DOHH2 (cell line): ENCODE measurements around the gene COL5A2.

ENCODE experiments used
- H3F3A ChIP-seq: fragments of 200-600 bp; sonication (generic), shearing (Covaris generic); 2 replicates; pipeline ENCODE4 v1.6.0; 2016; ENCODE audit warnings: antibody characterized with exemption, mild to moderate bottlenecking; ENCODE audit not compliant: control insufficient read depth, insufficient read depth
- H3K27ac ChIP-seq: fragments of 200-600 bp; sonication (generic); 2 replicates; pipeline ENCODE4 v1.5.1; 2014; ENCODE audit warnings: low read depth, mild to moderate bottlenecking, low read length, moderate library complexity
- H3K27me3 ChIP-seq: fragments of 200-600 bp; sonication (generic); 2 replicates; pipeline ENCODE4 v1.6.1; 2014; ENCODE audit warnings: mild to moderate bottlenecking, low read length, mixed read lengths; ENCODE audit not compliant: control insufficient read depth
- H3K36me3 ChIP-seq: fragments of 200-600 bp; sonication (generic); 2 replicates; pipeline ENCODE4 v1.6.1; 2014; ENCODE audit warnings: mild to moderate bottlenecking, low read length, moderate library complexity, mixed read lengths; ENCODE audit not compliant: control insufficient read depth
- H3K4me1 ChIP-seq: fragments of 200-600 bp; sonication (generic); 2 replicates; pipeline ENCODE4 v1.6.1; 2014; ENCODE audit warnings: mild to moderate bottlenecking, low read length, mixed read lengths; ENCODE audit not compliant: control insufficient read depth
- H3K4me2 ChIP-seq: fragments of 200-600 bp; sonication (generic); 2 replicates; pipeline ENCODE4 v1.6.0; 2014; ENCODE audit warnings: mild to moderate bottlenecking, low read length, moderate library complexity
- H3K4me3 ChIP-seq: fragments of 200-600 bp; sonication (generic); 2 replicates; pipeline ENCODE4 v1.5.1; 2014; ENCODE audit warnings: mild to moderate bottlenecking, low read length, mixed read lengths
- H3K79me2 ChIP-seq: fragments of 200-600 bp; sonication (generic); 2 replicates; pipeline ENCODE4 v1.6.1; 2014; ENCODE audit warnings: mild to moderate bottlenecking, low read length, mixed read lengths; ENCODE audit not compliant: control insufficient read depth
- H3K9me2 ChIP-seq: fragments of 200-600 bp; sonication (generic); replicated peaks from 2 replicates; pipeline ENCODE4 v1.6.1; 2014; ENCODE audit warnings: mild to moderate bottlenecking, low read length, mixed read lengths; ENCODE audit not compliant: control insufficient read depth
- H3K9me3 ChIP-seq: fragments of 200-600 bp; sonication (generic); 2 replicates; pipeline ENCODE4 v1.6.1; 2014; ENCODE audit warnings: antibody characterized with exemption, low read length, mixed read lengths; ENCODE audit not compliant: control insufficient read depth, insufficient read depth
- H4K20me1 ChIP-seq: fragments of 200-600 bp; sonication (generic); 2 replicates; pipeline ENCODE4 v1.6.0; 2014; ENCODE audit warnings: low read depth, mild to moderate bottlenecking, antibody characterized with exemption, low read length, moderate library complexity; ENCODE audit not compliant: control insufficient read depth, insufficient read depth
- CTCF ChIP-seq: fragments of 200-600 bp; sonication (generic); IDR thresholded peaks from one replicate; pipeline ENCODE4 v1.5.1; 2014; ENCODE audit warnings: antibody characterized with exemption, mild to moderate bottlenecking, low read depth, low read length; ENCODE audit not compliant: poor library complexity, severe bottlenecking
- EZH2phosphoT487 ChIP-seq: fragments of 200-600 bp; sonication (generic); IDR thresholded peaks from 2 replicates; pipeline ENCODE4 v1.6.1; 2017; ENCODE audit warnings: borderline replicate concordance, mild to moderate bottlenecking, antibody characterized with exemption, low read length, moderate library complexity, mixed read lengths

The COL5A2 gene

DNA sequence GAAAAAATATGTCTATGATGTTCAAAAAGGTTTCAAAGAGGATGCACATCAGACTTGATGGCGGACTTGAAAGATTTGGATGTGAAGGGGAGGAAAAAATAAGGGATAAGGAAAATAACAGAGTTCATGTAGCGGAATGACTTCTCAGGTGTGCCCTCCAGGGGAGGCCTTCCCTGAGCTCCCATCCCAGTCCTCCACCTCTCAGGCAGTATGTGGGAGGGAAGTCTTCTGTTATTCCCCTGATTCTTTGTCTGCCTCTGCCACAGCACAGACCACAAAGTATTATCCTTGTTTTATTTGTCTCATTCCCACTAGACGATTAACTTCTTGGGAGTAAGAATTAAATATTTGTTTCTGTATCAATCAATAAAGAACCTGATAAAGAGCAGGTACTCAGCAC lies 17.7 kb downstream of the COL5A2 start:
- Histone ChIP-seq H3K4me1 (no peaks in the 10 kb centered on the region), H3K9me3 (no peaks in the 10 kb centered on the region), H3K79me2 (no peaks in the 10 kb centered on the region), H4K20me1 (no peaks in the 10 kb centered on the region), H3K9me2 (no peaks in the 10 kb centered on the region), H3K4me3 (no peak overlapping the region), H3F3A (no peaks in the 10 kb centered on the region), H3K27ac (no peak overlapping the region), H3K4me2 (no peak overlapping the region), H3K36me3 (no peaks in the 10 kb centered on the region), H3K27me3 (no peaks in the 10 kb centered on the region)
- TF ChIP-seq CTCF (no peak), EZH2phosphoT487 (no peak)

DNA sequence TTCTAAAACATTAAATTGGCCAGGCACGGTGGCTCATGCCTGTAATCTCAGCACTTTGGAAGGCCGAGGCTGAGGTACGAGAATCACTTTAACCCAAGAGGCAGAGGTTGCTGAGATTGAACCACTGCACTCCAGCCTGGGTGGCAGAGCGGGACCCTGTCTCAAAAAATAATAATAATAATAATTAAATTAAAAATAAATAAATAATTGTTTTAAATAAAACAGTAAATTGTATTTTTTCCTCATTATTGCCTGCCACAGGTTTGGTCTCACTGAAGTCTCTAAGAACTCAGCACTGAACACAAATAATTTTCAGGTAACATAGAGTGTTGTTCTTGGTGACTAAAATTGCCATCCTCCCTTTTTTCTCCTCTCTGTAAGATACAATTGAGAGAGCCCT lies 19.8 kb downstream of the COL5A2 start:
- Histone ChIP-seq H3F3A (no peaks in the 10 kb centered on the region), H3K9me3 (no peaks in the 10 kb centered on the region), H3K4me3 (no peak overlapping the region), H3K4me1 (no peaks in the 10 kb centered on the region), H3K4me2 (no peak overlapping the region), H3K9me2 (no peaks in the 10 kb centered on the region), H4K20me1 (no peaks in the 10 kb centered on the region), H3K27me3 (no peaks in the 10 kb centered on the region), H3K36me3 (no peaks in the 10 kb centered on the region), H3K27ac (no peak overlapping the region), H3K79me2 (no peaks in the 10 kb centered on the region)
- TF ChIP-seq EZH2phosphoT487, result no peak

DNA sequence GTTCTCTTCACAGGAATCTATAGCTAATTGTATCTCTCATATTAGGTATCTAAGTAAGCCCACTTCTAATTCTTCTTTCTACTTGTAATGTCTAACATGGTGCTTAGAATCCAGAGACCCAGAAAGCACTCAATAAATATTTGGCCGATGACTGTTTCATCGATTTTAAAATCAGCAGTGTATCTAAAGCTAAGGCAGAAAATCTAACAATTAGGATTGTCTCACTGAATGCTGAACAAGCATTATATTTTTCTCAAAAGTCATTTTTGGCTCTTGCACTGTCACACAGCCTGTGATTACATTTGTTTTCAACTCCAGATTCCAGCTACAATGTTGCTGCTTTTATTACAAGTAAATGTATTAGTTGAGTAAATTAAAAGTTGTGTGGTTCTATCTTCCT lies 20.3 kb downstream of the COL5A2 start:
- no peak overlapping the region for H3K27ac ChIP-seq
- H3K27me3 ChIP-seq, result no peaks in the 10 kb centered on the region
- H3K36me3 ChIP-seq, result no peaks in the 10 kb centered on the region
- TF ChIP-seq EZH2phosphoT487 (no peak), CTCF (no peak)
- H3K79me2 ChIP-seq, result no peaks in the 10 kb centered on the region
- no peaks in the 10 kb centered on the region for H3K9me2 ChIP-seq
- H3K9me3 ChIP-seq, result no peaks in the 10 kb centered on the region
- no peak overlapping the region for H3K4me3 ChIP-seq
- no peaks in the 10 kb centered on the region for H3K4me1 ChIP-seq
- no peaks in the 10 kb centered on the region for H4K20me1 ChIP-seq
- H3K4me2 ChIP-seq, result no peak overlapping the region
- no peaks in the 10 kb centered on the region for H3F3A ChIP-seq

DNA sequence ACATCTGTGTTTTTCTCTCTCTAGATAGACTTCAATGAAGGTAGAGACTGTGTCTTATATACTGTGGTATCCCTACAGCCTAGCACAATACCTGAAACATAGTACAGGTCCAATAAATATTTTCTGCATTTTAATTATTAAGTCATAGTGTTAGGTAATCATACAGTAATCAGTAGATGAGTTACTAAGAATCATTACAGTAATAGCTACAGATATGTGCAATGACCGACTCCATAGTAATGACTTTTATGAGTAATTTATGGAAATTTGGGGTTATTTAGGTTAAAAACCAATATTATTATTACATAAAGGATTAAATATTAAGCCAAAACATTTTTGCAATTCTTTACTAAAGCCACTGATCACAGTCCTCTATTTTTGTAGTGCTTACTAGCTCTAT lies 21.6 kb downstream of the COL5A2 start:
- Histone ChIP-seq H3K4me2 (no peak overlapping the region), H3K36me3 (no peaks in the 10 kb centered on the region), H3K27me3 (no peaks in the 10 kb centered on the region), H4K20me1 (no peaks in the 10 kb centered on the region), H3K4me1 (no peaks in the 10 kb centered on the region), H3K27ac (no peak overlapping the region), H3F3A (no peaks in the 10 kb centered on the region), H3K9me2 (no peaks in the 10 kb centered on the region), H3K4me3 (no peak overlapping the region), H3K79me2 (no peaks in the 10 kb centered on the region), H3K9me3 (no peaks in the 10 kb centered on the region)
- no peak for TF ChIP-seq EZH2phosphoT487
- TF ChIP-seq CTCF, result no peak
